Measurements from ENCODE around the gene MITF.

- no peak for TF ChIP-seq POLR2A (IDR thresholded peaks at IDR 0.05; ENCODE audit: low read length)
- no peak for TF ChIP-seq GATA1 (IDR thresholded peaks at IDR 0.05; ENCODE audit: low read depth, low read length)
Measured at GRCh38 chr3:70000028-70000410, 260.8 kb downstream of the MITF start.
